RWPE2 (cell line): ENCODE measurements around the gene XIRP1.

Source experiments
- ATAC-seq: fragments of 200-7000 bp; cut with Tn5 transposase; 3 replicates; pipeline ENCODE4 v1.9.1; 2021; ENCODE audit warnings: low read depth
- DNase-seq: peaks from one replicate; pipeline ENCODE4 v3.0.0-alpha.2; 2020; ENCODE audit warnings: low spot score
- H3K27ac ChIP-seq: fragments of 450-650 bp; 2 replicates; pipeline ENCODE4 v1.5.1; 2017; ENCODE audit warnings: mild to moderate bottlenecking; ENCODE audit not compliant: poor library complexity, severe bottlenecking
- H3K27me3 ChIP-seq: fragments of 250-450 bp; sonication (Bioruptor Pico); 2 replicates; pipeline ENCODE4 v1.5.1; 2021; ENCODE audit warnings: mild to moderate bottlenecking, moderate library complexity; ENCODE audit not compliant: insufficient read depth, poor library complexity, severe bottlenecking
- H3K36me3 ChIP-seq: fragments of 250-450 bp; sonication (Bioruptor Pico); 2 replicates; pipeline ENCODE4 v1.5.1; 2020; ENCODE audit warnings: low read depth, mild to moderate bottlenecking, moderate library complexity
- H3K4me1 ChIP-seq: fragments of 250-450 bp; sonication (Bioruptor Pico); 2 replicates; pipeline ENCODE4 v1.5.1; 2021; ENCODE audit warnings: mild to moderate bottlenecking, moderate library complexity; ENCODE audit not compliant: insufficient read depth, poor library complexity, severe bottlenecking
- H3K4me3 ChIP-seq: fragments of 250-450 bp; sonication (Bioruptor Pico); 2 replicates; pipeline ENCODE4 v1.5.1; 2021; ENCODE audit warnings: mild to moderate bottlenecking, moderate library complexity; ENCODE audit not compliant: severe bottlenecking
- H3K9me3 ChIP-seq: fragments of 250-450 bp; sonication (Bioruptor Pico); 2 replicates; pipeline ENCODE4 v1.5.1; 2021; ENCODE audit warnings: mild to moderate bottlenecking, moderate library complexity; ENCODE audit not compliant: severe bottlenecking
- TF ChIP-seq, protein P1 (sequence below): fragments of 450-650 bp; IDR thresholded peaks from one replicate; pipeline ENCODE4 v1.5.1; 2017; ENCODE audit warnings: mild to moderate bottlenecking, moderate library complexity; ENCODE audit not compliant: poor library complexity, severe bottlenecking

The XIRP1 gene

DNA sequence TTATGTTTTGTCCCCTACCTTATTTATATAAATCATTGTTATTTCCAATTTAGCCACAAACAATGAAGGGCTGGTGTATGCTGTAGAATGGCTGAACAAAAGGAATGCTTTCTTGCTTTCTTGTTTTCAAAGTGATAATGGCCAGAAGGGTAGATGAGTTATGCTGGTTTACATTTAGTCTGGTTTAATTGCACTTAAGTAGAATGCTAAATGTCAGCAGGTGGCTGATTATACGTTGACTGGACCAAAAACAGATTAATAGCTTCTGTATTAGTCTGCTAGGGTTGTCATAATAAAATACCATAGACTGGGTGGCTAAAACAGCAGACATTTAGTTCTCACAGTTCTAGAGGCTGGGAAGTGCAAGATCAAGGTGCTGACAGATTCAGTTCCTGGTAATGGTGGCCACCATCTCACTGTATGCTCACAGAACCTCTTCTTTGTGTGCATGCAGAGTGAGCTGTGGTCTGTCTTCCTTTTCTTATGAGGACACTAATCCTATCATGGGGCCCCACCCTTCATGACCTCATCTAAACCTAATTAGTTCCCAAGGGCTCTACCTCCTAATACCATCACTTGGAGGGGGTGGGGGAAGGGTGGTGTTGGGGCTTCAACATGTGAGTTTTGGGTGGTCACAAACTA, 17.1 kb upstream of the XIRP1 start:
- ATAC-seq, result no peak
- H3K9me3 ChIP-seq, result no peaks in the 10 kb centered on the region
- H3K27me3 ChIP-seq, result no peaks in the 10 kb centered on the region
- H3K27ac ChIP-seq, result no peak overlapping the region
- H3K36me3 ChIP-seq, result no peaks in the 10 kb centered on the region
- H3K4me3 ChIP-seq, result no peak overlapping the region
- no peaks in the 10 kb centered on the region for H3K4me1 ChIP-seq
- DNase-seq, result no peak
- TF ChIP-seq, protein P1, sequence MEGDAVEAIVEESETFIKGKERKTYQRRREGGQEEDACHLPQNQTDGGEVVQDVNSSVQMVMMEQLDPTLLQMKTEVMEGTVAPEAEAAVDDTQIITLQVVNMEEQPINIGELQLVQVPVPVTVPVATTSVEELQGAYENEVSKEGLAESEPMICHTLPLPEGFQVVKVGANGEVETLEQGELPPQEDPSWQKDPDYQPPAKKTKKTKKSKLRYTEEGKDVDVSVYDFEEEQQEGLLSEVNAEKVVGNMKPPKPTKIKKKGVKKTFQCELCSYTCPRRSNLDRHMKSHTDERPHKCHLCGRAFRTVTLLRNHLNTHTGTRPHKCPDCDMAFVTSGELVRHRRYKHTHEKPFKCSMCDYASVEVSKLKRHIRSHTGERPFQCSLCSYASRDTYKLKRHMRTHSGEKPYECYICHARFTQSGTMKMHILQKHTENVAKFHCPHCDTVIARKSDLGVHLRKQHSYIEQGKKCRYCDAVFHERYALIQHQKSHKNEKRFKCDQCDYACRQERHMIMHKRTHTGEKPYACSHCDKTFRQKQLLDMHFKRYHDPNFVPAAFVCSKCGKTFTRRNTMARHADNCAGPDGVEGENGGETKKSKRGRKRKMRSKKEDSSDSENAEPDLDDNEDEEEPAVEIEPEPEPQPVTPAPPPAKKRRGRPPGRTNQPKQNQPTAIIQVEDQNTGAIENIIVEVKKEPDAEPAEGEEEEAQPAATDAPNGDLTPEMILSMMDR, result no peak

DNA sequence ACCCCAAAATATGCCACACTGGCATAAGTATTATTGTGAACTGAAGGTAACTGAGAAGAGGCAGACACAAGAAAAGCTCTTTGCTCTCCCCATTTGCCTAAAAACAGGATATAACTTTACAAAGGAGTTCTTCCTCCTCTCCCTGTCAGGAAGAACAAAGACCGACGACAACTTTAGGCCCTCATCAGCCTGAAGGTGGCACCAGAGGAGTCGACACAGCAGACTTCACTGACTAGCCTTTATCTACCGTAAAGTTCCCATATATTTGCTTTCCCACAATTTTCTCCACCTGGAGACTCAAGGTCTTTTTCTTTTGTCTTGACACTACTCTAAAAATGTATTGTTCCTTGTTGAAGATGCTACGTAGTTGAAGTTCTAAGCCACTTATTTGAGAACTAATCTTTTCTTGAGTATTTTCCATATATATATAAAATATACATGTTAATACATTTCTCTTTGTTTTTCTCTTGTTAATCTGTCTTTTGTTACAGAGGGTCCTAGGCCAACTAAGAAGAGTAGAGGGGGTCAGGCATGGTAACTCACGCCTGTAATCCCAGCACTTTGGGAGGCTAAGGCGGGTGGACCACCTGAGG, 16.2 kb upstream of the XIRP1 start:
- ATAC-seq (peak; percentile 86), DNase-seq (no peak)
- no peak overlapping the region for H3K27ac ChIP-seq
- H3K4me1 ChIP-seq, result no peaks in the 10 kb centered on the region
- peaks cover 6% of the 10 kb centered on the region for H3K27me3 ChIP-seq
- H3K36me3 ChIP-seq, result no peaks in the 10 kb centered on the region
- TF ChIP-seq, protein P1, result peak; percentile 56
- no peak overlapping the region for H3K4me3 ChIP-seq
- no peaks in the 10 kb centered on the region for H3K9me3 ChIP-seq

DNA sequence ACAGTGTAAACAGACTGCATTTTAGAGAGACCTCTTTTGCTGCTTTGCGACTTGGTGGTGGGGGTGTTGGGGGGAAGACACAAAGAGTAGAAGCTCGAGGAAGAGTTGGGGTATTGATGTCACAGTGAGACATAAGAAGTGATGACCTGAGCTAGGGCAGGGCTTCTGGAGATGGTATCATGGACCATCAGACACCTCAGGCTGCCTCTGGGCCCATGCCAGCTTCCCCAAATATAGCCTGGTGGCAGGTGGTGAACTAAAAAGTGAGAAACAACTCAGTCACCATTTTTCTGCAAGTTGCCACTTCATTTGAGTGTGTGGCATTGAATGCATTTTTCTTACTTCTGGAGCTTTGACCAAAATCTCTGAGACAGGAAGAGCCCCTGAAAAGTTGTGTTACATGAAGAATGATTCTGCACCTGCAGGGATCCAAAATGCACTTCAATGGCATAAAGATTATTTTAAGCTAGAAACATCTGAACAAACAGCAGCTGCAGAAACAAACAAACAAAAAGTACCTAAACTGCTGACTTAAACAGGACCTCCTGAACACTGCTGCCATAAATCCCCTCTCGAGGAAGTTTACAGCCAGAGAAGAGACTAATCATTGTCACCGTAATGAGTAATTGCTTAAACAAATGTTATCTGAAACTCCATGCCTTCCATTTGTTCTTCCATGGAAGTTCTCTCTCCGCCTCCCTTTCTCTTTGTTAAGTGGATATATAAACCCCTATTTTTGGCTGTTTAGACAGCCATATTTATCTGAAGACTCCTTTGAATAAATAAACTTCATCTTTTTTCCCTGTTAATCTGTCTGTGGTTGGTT, 15.2 kb upstream of the XIRP1 start:
- DNase-seq (no peak), ATAC-seq (no peak)
- H3K4me1 ChIP-seq, result no peaks in the 10 kb centered on the region
- peaks cover 12% of the 10 kb centered on the region for H3K27me3 ChIP-seq
- H3K4me3 ChIP-seq, result no peak overlapping the region
- H3K27ac ChIP-seq, result no peak overlapping the region
- no peaks in the 10 kb centered on the region for H3K9me3 ChIP-seq
- no peaks in the 10 kb centered on the region for H3K36me3 ChIP-seq
- TF ChIP-seq, protein P1, result no peak

DNA sequence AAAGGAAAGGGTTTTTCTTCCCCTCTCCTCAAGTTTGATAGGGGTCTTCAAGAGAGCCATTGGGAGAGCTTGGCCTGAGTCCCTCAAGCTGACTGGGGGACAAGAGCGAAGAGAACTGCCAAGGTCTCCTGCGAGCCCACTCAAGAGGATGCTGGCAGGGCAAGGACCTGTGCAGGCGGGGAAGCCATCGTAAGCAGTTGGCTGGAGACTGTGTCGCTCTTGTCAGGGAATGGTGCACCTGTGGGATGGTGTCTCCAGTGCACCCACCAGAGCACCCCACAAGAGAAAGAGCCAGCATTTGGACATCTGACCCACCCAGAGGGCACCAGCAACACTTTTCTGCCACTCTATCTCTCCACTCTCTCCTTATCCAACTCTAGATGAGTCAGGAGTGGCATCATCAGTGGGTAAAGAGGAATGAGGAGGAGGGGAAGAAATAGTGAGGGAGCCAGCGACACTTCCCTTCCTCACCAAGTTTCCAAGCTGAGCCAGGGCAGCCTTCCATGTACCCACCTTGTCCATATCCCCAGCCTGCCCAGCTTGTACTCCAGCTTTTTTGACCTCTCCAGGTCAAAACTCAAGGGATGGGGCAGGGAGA, 13.6 kb upstream of the XIRP1 start:
- no peaks in the 10 kb centered on the region for H3K9me3 ChIP-seq

More for the DNA sequence above, 13.6 kb upstream of the XIRP1 start:
- Histone ChIP-seq H3K27ac (no peak overlapping the region), H3K27me3 (peaks cover 12% of the 10 kb centered on the region), H3K36me3 (no peaks in the 10 kb centered on the region), H3K4me1 (no peaks in the 10 kb centered on the region), H3K4me3 (no peak overlapping the region)
- TF ChIP-seq, protein P1, result no peak
- ATAC-seq, result no peak
- no peak for DNase-seq
